ENCODE measurements around the gene TTC16. TPM values are rescaled to one million over a fixed set of nuclear protein-coding genes. Genes with fewer than 3 reads are reported as not detected.

TTC16 gene, protein sequence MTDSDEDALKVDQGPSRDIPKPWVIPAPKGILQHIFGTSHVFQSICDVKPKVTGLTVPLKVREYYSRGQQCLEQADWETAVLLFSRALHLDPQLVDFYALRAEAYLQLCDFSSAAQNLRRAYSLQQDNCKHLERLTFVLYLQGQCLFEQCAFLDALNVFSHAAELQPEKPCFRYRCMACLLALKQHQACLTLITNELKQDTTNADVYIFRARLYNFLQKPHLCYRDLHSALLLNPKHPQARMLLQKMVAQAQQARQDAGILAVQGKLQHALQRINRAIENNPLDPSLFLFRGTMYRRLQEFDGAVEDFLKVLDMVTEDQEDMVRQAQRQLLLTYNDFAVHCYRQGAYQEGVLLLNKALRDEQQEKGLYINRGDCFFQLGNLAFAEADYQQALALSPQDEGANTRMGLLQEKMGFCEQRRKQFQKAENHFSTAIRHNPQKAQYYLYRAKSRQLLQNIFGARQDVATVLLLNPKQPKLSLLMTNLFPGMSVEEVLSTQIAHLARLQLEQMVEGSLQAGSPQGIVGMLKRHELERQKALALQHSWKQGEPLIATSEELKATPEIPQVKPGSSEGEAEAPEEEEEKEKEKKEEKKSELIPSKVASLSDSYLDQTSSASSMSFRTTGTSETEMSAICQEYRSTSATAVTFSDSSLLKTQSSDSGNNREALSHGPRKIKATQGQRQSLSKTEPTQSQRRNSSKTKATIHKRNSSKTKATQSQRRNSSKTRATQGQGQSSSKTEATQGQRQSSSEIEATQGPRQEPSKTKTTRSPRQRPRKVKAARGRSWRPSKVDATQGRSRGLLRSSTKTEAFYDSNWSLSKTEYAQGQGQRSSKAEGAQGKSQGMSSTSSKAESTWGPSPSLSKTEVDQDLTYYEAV
- not detected for polyA plus RNA-seq (2012; ENCODE audit: missing spikeins)

- DNase-seq (ENCODE audit: insufficient read length) (peak; percentile 99), FAIRE-seq (peak; percentile 100)
- TF ChIP-seq TAF1 (IDR thresholded peaks at IDR 0.05; ENCODE audit: borderline replicate concordance, low read depth, low read length) (no peak), POLR2AphosphoS5 (IDR thresholded peaks at IDR 0.05; ENCODE audit: low read depth, low read length) (no peak), POLR2A (IDR thresholded peaks at IDR 0.05; ENCODE audit: low read depth, low read length) (0 out of 2 replicates have a peak, but pooled peaks have one; percentile 22)
Measured at GRCh38 chr9:127715470-127716337, at the start of gene TTC16, which contains the start of gene PTRH1. TSS of gene TTC16 (plus strand) at chr9:127716079. CDS start at chr9:127716146, 67 bp downstream. TSS of gene PTRH1 (minus strand) at chr9:127715663. CDS start at chr9:127715639, 24 bp downstream.

DNA sequence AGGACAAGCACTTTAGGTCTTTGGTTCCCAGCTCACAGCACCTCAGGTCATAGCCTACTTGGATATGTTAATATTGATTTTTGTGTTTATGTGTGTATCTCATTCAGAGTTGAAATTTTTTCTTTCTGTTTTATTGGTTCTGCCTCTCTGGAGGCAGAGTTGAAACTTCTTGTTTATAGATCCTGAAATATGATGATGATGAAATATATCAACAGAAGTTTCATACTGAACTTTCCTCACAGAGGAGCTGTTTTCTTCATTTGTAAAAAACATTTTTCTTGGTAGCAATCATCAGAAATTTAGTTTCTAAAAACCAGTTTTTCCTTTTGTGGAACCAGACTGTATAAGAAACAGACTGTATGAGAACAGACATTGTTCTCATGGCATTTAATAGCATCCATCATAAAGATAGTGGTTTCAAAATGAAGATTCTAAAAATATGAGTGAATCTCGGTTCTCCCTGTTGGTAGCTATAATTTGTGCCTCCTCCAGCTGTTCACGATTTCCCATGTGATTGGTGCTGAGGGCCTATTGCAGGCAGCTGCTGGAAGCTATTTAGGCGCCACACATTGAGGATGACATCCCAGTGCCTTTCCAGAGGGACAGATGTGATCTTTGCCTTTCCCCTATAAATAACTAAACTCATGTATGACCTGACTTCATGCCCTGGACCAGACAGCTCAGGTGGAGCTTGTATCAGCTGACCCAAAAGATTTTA is 48.6 kb upstream of the TTC16 start:
- TF ChIP-seq POLR2A (IDR thresholded peaks at IDR 0.05; ENCODE audit: low read depth, low read length) (no peak), POLR2AphosphoS5 (IDR thresholded peaks at IDR 0.05; ENCODE audit: low read depth, low read length) (no peak), TAF1 (IDR thresholded peaks at IDR 0.05; ENCODE audit: borderline replicate concordance, low read depth, low read length) (no peak)
- DNase-seq (ENCODE audit: insufficient read length): no peak
- FAIRE-seq: no peak

GRCh38 chr9:127667906-127668305 is 48.0 kb upstream of the TTC16 start:
- TF ChIP-seq TAF1 (IDR thresholded peaks at IDR 0.05; ENCODE audit: borderline replicate concordance, low read depth, low read length) (no peak), POLR2AphosphoS5 (IDR thresholded peaks at IDR 0.05; ENCODE audit: low read depth, low read length) (no peak), POLR2A (IDR thresholded peaks at IDR 0.05; ENCODE audit: low read depth, low read length) (no peak)
- no peak for FAIRE-seq
- no peak for DNase-seq (ENCODE audit: insufficient read length)

DNA sequence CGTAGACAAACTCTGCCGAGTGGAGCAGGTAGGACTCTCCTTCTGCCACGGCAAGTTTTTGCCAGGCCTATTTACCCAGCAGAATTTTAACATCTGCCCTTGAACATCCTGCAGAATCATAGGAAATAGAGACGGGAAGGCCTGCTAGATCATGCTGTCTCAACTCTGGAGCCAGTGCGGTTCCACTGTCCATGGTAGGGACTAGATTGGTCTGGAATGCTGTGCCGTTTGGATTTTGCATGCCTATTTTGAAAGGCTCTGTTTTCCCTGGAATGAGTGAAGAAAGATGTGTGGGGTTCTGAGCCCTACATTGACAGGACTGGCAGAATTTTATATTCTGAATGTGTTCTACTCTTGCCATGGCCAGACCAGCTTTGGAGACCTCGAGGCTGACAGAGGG is 42.6 kb upstream of the TTC16 start:
- no peak for DNase-seq (ENCODE audit: insufficient read length)
- TF ChIP-seq TAF1 (IDR thresholded peaks at IDR 0.05; ENCODE audit: borderline replicate concordance, low read depth, low read length): no peak
- TF ChIP-seq POLR2A (IDR thresholded peaks at IDR 0.05; ENCODE audit: low read depth, low read length): no peak
- TF ChIP-seq POLR2AphosphoS5 (IDR thresholded peaks at IDR 0.05; ENCODE audit: low read depth, low read length): no peak
- FAIRE-seq: no peak

- FAIRE-seq: no peak
- DNase-seq (ENCODE audit: insufficient read length): no peak
- TF ChIP-seq POLR2A (IDR thresholded peaks at IDR 0.05; ENCODE audit: low read depth, low read length) (no peak), POLR2AphosphoS5 (IDR thresholded peaks at IDR 0.05; ENCODE audit: low read depth, low read length) (no peak), TAF1 (IDR thresholded peaks at IDR 0.05; ENCODE audit: borderline replicate concordance, low read depth, low read length) (no peak)
Measured at GRCh38 chr9:127676638-127677037, 39.2 kb upstream of the TTC16 start.

DNA sequence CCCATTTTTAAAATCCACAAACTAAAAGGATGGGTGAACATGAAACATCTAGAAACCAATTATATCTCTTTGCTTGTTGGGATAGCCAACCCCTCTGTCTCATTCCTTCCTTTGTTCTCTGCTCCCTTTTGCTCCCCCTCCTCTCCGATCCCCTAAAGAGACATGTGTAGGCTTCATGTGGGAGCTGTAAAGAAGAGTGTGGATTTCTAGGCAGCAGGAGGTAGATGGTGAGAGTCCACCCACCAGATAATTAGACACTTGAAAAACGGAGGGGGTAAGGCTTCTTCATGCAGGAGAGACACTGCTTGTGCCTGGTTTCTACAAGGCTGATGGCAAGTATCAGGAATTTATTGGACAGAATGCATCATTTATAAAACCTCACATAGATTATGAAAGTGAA is 36.4 kb upstream of the TTC16 start:
- no peak for TF ChIP-seq POLR2AphosphoS5 (IDR thresholded peaks at IDR 0.05; ENCODE audit: low read depth, low read length)
- no peak for TF ChIP-seq TAF1 (IDR thresholded peaks at IDR 0.05; ENCODE audit: borderline replicate concordance, low read depth, low read length)
- no peak for FAIRE-seq
- DNase-seq (ENCODE audit: insufficient read length): no peak

DNA sequence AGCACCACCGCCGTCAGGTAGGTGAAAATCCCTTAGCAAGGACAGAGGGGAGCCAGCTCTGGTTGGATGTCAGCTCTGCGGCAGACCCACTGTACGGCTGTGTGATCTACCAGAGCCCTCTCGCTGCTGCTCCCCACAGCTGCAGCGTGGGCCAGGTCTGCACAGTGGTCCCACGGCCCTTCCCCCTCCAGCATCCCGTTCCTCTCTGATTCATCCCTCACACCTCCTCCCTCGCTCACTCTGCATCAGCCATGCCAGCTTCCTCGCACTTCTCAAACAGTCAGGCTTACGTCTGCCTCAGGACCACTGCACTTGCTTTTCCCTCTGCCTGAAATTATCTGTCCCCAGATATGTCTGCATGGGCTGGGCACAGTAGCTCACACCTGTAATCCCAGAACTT is 35.7 kb upstream of the TTC16 start:
- no peak for DNase-seq (ENCODE audit: insufficient read length)
- no peak for FAIRE-seq
- TF ChIP-seq TAF1 (IDR thresholded peaks at IDR 0.05; ENCODE audit: borderline replicate concordance, low read depth, low read length) (no peak), POLR2AphosphoS5 (IDR thresholded peaks at IDR 0.05; ENCODE audit: low read depth, low read length) (no peak), POLR2A (IDR thresholded peaks at IDR 0.05; ENCODE audit: low read depth, low read length) (no peak)

GRCh38 chr9:127680846-127681245 is 35.0 kb upstream of the TTC16 start:
- FAIRE-seq (no peak), DNase-seq (ENCODE audit: insufficient read length) (no peak)
- TF ChIP-seq TAF1 (IDR thresholded peaks at IDR 0.05; ENCODE audit: borderline replicate concordance, low read depth, low read length) (no peak), POLR2AphosphoS5 (IDR thresholded peaks at IDR 0.05; ENCODE audit: low read depth, low read length) (no peak), POLR2A (IDR thresholded peaks at IDR 0.05; ENCODE audit: low read depth, low read length) (no peak)

DNA sequence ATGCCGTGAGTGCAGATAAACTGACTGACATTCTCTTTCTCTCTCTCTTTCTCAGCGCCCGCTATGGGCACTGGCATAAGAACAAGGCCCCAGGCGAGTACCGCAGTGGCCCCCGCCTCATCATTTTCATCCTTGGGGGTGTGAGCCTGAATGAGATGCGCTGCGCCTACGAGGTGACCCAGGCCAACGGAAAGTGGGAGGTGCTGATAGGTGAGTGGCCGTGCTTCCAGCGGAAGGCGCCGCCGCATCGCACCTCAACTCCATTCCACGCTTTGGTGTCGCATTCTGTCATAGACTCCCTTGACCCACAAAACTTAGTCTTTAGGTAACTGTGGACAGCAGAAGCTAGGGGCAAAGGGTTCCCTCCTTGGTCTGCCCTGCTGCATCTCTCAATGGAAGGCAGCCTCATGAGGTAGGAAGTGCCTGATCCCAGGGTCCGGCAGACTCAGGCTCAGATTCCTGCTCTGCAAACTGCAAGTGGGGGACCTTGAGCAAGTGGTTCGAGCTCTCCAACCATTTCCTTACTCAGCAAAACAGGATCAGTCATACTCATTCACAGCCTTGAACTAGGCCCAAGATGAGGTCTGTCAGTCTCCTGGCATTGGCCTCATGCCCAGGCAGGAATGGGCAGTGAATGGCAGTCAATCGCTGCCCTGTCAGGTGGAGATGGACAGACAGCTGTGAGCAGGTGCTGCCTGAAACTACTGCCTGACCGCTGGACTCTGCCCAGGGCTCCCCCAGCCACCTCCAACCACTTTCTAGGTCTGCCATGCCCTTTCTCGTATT is 33.3 kb upstream of the TTC16 start:
- no peak for FAIRE-seq
- no peak for TF ChIP-seq TAF1 (IDR thresholded peaks at IDR 0.05; ENCODE audit: borderline replicate concordance, low read depth, low read length)
- no peak for DNase-seq (ENCODE audit: insufficient read length)

DNA sequence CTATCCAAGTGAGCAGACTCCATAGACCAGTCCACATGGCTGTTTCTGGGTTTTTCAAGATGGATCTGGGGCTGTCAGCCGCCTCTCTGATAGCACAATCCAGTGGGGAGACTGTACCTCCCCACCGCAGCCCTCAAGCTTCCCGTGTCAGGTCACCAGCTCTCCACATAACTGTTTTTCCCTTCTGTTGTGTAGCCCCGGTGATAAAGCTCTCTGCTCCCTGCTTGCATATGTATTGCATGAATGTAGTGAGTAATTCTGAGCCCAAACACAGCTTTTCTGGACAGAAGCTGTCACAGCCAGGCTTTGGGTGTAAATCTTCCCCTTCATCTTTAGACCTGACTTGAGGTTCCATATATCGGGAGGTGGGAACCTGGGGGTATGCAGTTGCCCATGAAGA is 32.2 kb upstream of the TTC16 start:
- no peak for DNase-seq (ENCODE audit: insufficient read length)
- TF ChIP-seq POLR2A (IDR thresholded peaks at IDR 0.05; ENCODE audit: low read depth, low read length) (no peak), POLR2AphosphoS5 (IDR thresholded peaks at IDR 0.05; ENCODE audit: low read depth, low read length) (no peak), TAF1 (IDR thresholded peaks at IDR 0.05; ENCODE audit: borderline replicate concordance, low read depth, low read length) (no peak)

More for the DNA sequence above, 32.2 kb upstream of the TTC16 start:
- FAIRE-seq: no peak

Measured in GM12892 (cell line).